Measurements from ENCODE around the gene SLC6A13. TPM values are rescaled to one million over a fixed set of nuclear protein-coding genes. Genes with fewer than 3 reads are reported as not detected.

The SLC6A13 gene
- total and polyA plus RNA-seq, 2 of the 8 experiments (the other 6 are each of a cell fraction or from before 2014, with no cell fraction given), result 0.03 TPM; not detected in 1

DNA sequence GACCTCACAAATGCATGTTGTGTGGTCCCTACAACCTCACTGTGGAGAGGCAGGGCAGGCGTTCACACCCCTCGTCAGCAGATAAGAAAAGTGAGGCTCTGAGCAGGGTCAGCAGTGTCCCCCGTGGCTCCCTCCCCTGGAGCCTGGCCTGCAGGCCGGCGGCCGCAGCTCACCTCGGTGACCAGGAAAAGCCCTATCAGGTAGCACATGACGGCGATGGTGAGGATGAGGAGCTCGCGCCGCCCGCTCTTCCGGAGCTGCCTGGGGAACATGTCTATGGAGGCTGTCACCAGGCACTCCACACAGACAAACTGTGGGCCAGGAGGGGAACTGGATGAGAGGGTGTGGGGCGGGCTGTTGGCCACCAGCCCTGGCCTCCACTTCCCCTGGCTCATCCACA is 66.7 kb downstream of the SLC6A13 start:
- CTCF ChIA-PET (ENCODE audit: partially characterized antibody), result interaction anchor here (0.7 to 1.0 kb wide), 2 partner anchors 27 to 43 kb away, joined by 3 read pairs; no protein-coding TSS in a partner anchor
- TF ChIP-seq BCL11A (IDR thresholded peaks at IDR 0.05; ENCODE audit: low read depth in 2 of 2, low read length in 2 of 2) (no peak), CEBPB (IDR thresholded peaks at IDR 0.05; ENCODE audit: low read depth, low read length) (no peak), TBP (IDR thresholded peaks at IDR 0.05; ENCODE audit: low read depth, low read length) (no peak), CREB1 (IDR thresholded peaks at IDR 0.05) (no peak), SAP30 (IDR thresholded peaks at IDR 0.05; ENCODE audit: insufficient read depth, insufficient replicate concordance, low read length) (no peak), CHD2 (IDR thresholded peaks at IDR 0.05; ENCODE audit: low read length) (no peak), CBX5 (IDR thresholded peaks at IDR 0.05; ENCODE audit: low read depth, low read length) (no peak), HDAC2 (IDR thresholded peaks at IDR 0.05; ENCODE audit: borderline replicate concordance in 1 of 2, low read depth in 2 of 2, low read length in 2 of 2) (no peak), EGR1 (IDR thresholded peaks at IDR 0.05; ENCODE audit: borderline replicate concordance, low read depth, low read length) (no peak), CBX8 (IDR thresholded peaks at IDR 0.05; ENCODE audit: borderline replicate concordance, low read depth, low read length) (no peak)
- TF ChIP-seq, protein P1, sequence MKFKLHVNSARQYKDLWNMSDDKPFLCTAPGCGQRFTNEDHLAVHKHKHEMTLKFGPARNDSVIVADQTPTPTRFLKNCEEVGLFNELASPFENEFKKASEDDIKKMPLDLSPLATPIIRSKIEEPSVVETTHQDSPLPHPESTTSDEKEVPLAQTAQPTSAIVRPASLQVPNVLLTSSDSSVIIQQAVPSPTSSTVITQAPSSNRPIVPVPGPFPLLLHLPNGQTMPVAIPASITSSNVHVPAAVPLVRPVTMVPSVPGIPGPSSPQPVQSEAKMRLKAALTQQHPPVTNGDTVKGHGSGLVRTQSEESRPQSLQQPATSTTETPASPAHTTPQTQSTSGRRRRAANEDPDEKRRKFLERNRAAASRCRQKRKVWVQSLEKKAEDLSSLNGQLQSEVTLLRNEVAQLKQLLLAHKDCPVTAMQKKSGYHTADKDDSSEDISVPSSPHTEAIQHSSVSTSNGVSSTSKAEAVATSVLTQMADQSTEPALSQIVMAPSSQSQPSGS (IDR thresholded peaks at IDR 0.05; ENCODE audit: low read length), result no peak
- TF ChIP-seq, protein P2, sequence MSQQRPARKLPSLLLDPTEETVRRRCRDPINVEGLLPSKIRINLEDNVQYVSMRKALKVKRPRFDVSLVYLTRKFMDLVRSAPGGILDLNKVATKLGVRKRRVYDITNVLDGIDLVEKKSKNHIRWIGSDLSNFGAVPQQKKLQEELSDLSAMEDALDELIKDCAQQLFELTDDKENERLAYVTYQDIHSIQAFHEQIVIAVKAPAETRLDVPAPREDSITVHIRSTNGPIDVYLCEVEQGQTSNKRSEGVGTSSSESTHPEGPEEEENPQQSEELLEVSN (IDR thresholded peaks at IDR 0.05), result no peak

More for the DNA sequence above, 66.7 kb downstream of the SLC6A13 start:
- peaks cover 2% of the 10 kb centered on the region; the same call in 1 of the 2 replicates for H3K23me2 ChIP-seq (ENCODE audit: low read depth, low read length)
- no peak overlapping the region for H3K56ac ChIP-seq (replicated peaks; ENCODE audit: insufficient read length, low read depth, low read length)
- H3K4me3 ChIP-seq (ENCODE audit: extremely low read depth in 1 of 4, insufficient read depth in 2 of 4, low read depth in 3 of 4, low read length in 4 of 4), result no peak overlapping the region
- H3K14ac ChIP-seq (ENCODE audit: insufficient read length), result no peak overlapping the region
- no peak overlapping the region for H3K27ac ChIP-seq (ENCODE audit: low read depth, low read length)
- no peak overlapping the region for H2AFZ ChIP-seq (ENCODE audit: low read length)
- DNase-seq (ENCODE audit: low read depth in 1 of 2, low spot score in 2 of 2) (no peak), FAIRE-seq (no peak)
- H3K79me2 ChIP-seq (ENCODE audit: control insufficient read depth in 1 of 2, insufficient read depth in 2 of 2, low read length in 2 of 2), result no peaks in the 10 kb centered on the region
- peaks cover 0 to 2% (median under 1%) of the 10 kb centered on the region in 4 experiments; a peak in 4 of 7 replicates for H3K27me3 ChIP-seq (replicated peaks in 1 of 4; ENCODE audit: control insufficient read depth in 3 of 4, extremely low read depth in 1 of 4, insufficient read depth in 3 of 4, low read length in 3 of 4)
- no peak overlapping the region for H2BK15ac ChIP-seq (ENCODE audit: low read length)
- no peak overlapping the region for H2BK120ac ChIP-seq (replicated peaks; ENCODE audit: low read depth, low read length)
- H2BK20ac ChIP-seq (ENCODE audit: low read length), result no peak overlapping the region
- WGBS, 2 experiments (ENCODE audit: extremely low coverage in 1 of 2, insufficient coverage in 1 of 2, insufficient read length in 1 of 2, insufficient replicate concordance in 2 of 2, low coverage in 1 of 2, low lambda C conversion rate in 2 of 2, missing lambda C conversion rate in 1 of 2), result 96% methylated on average over 15 of the region's 15 CpGs; no CpG with 5 or more reads in 1 of the 2 experiments
- peak overlapping the region; percentile 20; the same call in 1 of the 2 replicates for H4K8ac ChIP-seq (ENCODE audit: extremely low read depth, insufficient read depth, low read length)
- no peak overlapping the region for H4K91ac ChIP-seq (replicated peaks; ENCODE audit: insufficient read length, low read length)
- no peak overlapping the region for H3K9ac ChIP-seq (replicated peaks in 1 of 4; ENCODE audit: extremely low read depth in 1 of 4, low read depth in 3 of 4, low read length in 3 of 4)
- H3K36me3 ChIP-seq (ENCODE audit: control insufficient read depth in 2 of 4, insufficient read depth in 4 of 4, low read length in 3 of 4), result no peaks in the 10 kb centered on the region
- no peak overlapping the region for H3K18ac ChIP-seq (ENCODE audit: extremely low read depth, low read length)
- no peak overlapping the region for H3K23ac ChIP-seq (ENCODE audit: insufficient read length)
- no peak overlapping the region for H4K5ac ChIP-seq (ENCODE audit: insufficient read length, low read depth, low read length)
- H3K4me1 ChIP-seq (replicated peaks in 1 of 4; ENCODE audit: control insufficient read depth in 3 of 4, insufficient read depth in 4 of 4, low read length in 3 of 4), result no peaks in the 10 kb centered on the region; a peak in 1 of 7 replicates
- H3K9me3 ChIP-seq (ENCODE audit: insufficient read depth in 2 of 2, low read depth in 1 of 2, low read length in 1 of 2), result no peaks in the 10 kb centered on the region
- H3K79me1 ChIP-seq (ENCODE audit: low read depth, low read length), result no peaks in the 10 kb centered on the region
- H2AK5ac ChIP-seq (ENCODE audit: low read depth, low read length), result no peak overlapping the region
- no peak overlapping the region for H3K4ac ChIP-seq (replicated peaks; ENCODE audit: insufficient read length, low read depth, low read length)
- H2BK12ac ChIP-seq (ENCODE audit: low read depth, low read length), result no peak overlapping the region
- H4K20me1 ChIP-seq (replicated peaks in 1 of 2; ENCODE audit: control insufficient read depth in 1 of 2, insufficient read depth in 2 of 2, low read length in 2 of 2), result no peaks in the 10 kb centered on the region
- no peak overlapping the region for H2BK5ac ChIP-seq (ENCODE audit: low read depth, low read length)
- POLR2A ChIA-PET (ENCODE audit: partially characterized antibody), result no interaction called here
- H3K4me2 ChIP-seq (ENCODE audit: insufficient read depth in 1 of 2, low read depth in 2 of 2, low read length in 2 of 2), result no peak overlapping the region
